ENCODE data around the gene GRAP2.
"Not testable (repeated sequence)": the region's sequence is repeated elsewhere in the genome, so short reads cannot be mapped to it uniquely, and the experiment has no call there.

Gene GRAP2

DNA sequence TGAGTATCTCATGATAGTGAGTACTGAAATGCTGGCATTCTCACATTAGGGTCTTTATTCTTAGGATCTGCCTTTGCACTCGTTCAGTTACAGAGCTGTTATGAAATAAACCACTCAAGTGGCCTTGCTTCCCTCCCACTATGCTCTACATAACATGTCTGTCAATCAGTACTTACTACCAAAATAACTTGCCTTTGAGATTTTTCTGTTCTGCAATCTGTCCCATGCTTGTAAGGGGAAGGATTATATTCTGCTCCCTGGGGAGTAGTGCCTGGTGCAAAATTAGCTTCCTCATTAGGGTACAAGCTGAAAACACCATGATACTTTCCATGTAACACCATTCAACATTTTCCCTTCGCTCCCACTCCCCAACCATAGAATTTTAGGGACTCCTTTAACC, 1.9 kb upstream of the GRAP2 start:
- DNase-seq, result no peak

DNA sequence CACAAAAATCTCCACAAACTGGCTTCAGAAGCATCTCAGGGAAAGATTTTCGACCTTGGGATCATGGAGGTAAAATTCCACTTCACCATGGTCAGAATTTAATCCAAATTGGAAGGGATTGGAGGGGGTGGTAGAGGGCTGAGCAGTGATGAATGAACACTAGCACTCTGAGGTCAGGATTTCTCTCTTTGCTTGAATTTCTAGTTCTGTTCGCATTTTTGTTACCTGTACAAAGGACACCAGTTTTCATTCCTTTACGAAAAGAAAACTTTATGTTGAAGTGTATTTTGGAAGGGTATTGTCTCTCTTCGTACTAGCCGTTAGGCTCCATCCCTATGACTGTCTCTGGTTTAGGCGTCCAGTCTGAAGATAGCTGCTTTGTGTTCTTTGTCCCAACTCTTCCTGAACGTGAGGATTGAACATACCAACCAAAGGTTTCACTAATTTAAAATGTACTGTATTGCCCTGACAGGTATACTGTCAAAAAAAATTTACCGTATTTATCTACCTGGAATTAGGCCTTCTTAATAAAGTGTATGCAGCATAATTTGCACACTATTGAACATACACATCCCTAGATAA, 772 bp downstream of the GRAP2 start:
- no peak for DNase-seq

DNA sequence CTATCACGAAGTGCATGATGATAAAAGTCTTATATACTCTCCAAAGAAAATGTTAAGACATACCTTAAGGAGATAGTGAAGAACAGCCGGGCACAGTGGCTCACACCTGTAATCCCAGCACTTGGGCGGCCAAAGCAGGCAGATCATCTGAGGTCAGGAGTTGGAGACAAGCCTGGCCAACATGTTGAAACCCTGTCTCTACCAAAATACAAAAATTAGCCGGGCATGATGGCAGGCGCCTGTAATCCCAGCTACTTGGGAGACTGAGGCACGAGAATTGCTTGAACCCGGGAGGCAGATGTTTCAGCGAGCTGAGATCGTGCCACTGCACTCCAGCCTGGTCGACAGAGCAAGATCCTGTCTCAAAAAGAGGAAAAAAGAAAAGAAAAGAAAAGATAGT, 3.1 kb downstream of the GRAP2 start:
- not testable (repeated sequence) for DNase-seq

DNA sequence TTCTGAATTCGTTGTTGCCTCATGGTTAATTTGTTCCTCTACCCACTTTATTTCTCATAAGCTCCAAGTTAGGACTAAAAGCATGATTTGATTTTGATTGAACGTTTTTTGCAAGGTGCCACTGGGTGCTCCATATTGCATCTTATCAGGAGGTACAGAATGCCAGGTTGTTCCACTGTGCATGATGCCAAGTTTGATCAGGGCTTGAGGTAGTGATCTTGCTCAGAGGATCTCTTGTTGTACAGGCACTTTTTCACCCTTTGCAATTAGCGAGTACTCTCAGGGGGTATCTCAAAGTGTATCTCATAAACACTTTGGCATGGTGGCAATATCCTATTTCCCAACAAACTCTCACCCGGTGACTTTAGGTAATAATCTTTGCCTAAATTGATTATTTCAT, 4.0 kb downstream of the GRAP2 start:
- DNase-seq, result no peak

DNA sequence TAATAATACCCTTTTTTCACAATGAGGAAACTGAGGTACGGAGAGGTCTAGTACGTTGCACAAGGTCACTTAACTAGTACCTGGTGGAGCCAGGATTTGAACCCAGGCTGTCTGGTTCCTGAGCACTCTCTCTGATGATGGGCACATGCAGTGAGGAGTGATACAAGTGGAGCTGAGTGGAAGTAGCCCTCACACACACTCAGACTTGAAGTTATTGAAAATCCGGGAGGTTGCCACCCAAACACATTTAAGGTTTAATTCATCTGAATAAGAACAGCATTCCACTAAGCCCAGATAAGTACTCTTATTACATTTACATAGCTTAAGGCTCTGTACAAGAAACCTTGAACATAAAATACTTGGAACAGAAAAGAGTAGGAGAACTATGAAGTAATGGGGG, 4.8 kb downstream of the GRAP2 start:
- DNase-seq, result no peak

DNA sequence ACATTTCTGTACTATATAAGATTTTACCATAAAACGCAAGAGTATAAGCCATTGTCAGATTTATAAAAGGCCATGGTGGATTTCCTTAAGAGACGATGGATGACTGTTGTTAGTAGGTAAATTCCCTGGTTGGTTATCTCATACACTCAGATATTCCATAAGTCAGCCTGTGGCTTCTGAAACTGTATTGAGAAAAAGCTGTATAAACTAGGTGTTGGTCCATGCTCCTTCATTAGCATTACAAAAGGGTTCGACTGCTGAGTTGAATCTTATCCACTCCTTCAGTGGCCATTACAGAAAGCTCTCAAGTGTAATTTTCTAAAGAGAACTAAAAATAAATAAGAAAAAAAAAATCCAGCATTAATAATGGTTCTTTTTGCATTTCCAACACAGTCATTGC, 5.3 kb downstream of the GRAP2 start:
- DNase-seq, result no peak

DNA sequence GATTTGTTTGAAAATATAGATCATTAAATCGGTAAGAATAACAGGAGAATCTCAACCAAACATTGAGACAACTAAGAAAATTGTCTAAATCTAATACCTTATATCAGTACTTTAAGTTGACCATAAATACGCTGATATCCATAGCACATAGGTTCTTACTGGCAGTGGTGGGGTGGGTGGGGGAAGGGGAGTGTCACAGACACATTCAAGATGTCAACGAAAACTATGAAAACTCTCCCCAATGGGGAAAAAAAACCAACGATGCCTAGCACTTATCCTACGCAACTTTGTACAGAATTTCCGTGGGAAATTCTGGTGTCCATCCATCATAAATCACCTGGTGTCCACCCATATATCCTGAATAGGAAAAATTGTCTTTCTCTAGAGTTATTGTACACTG, 6.2 kb downstream of the GRAP2 start:
- no peak for DNase-seq

DNA sequence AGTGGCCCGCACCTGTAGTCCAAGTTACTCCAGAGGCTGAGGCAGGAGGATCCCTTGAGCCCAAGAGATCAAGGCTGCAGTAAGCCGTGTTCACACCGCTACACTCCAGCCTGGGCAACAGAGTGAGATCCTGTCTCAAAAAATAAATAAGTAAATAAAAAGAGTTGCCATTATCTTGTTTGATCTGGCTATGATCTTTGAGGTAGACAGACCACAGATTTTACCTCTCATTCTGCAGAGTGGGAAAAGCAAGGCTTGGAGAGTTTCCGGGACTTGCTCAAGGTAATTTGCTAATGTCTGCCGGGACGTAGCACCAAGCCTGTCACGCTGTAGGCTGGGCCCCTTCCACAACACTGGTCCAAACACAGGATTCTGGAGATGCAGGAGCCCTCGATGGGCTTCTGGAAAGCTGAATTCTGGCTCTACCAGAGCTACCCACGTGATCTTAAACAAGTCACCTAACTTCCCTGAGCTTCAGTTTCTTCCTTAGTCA, 6.8 kb downstream of the GRAP2 start:
- DNase-seq, result no peak

DNA sequence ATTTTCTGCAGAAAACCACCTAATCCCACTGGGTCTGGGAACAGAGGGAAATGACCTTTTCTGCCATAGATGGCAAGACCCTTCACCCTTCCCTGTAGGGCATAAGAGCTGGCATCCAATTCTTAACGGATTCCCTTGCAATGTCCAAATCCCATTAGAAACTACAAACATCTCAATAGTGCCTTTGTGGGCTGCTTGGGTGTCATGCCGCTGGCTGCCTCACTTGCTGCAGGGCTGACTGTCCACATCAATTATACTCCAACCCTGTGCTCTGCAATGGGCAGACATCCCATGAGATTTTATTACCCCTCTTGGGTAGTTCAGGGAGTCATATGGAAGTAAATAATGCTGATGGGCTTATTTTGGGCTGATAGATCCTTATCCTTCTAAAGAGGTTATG, 7.3 kb downstream of the GRAP2 start:
- no peak for DNase-seq

DNA sequence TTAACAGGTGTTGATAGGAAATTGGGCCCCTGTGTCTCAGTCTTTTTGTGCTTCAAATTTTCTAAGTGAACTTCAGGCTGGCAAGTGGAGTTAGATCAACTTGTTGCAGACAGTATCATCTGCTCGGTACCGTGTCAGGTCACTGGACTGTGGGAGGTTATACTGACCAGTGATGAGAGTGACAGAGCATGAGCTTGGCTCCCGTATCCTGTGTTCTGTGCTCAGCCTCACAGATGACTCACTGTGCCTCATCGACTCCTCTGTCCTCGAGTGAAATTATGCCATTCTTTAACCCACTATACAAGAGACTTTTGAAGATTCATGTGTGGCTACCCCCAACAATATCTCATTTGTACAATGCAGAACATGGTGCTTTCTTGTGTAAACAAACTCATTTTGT, 7.9 kb downstream of the GRAP2 start:
- no peak for DNase-seq

DNA sequence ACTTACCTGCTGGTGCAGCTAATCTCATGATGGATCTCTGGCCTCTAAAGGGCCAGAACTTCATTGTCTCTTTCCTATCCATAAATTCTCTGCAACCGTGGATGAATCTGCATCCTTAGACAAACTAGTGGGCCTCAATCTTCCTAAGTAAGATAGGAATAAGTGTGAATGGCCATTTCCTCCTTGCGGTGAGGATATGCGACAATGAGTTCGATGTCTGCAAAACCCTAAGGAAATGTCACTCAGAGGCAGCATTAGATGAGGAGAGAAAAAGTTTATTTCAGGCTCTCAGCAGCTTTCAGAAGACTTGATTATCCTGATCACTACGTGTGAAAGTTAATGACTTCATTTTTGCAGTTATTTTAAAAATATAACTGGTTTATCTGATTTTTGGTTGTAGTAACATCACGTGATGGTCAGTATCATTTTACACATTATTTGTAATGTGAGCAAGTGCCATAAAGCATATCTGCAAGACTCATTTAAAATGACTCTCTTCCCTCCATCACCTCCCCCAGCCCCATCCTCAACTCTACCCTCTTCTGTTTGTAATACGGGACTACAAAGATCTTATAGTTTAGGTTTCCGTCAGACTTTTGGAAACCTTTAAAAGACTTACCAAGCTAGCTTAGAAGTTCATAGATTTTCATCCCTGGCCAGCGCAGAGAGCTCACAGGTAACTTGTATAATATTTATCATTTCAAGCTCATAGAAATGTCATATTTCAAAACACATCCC, 10.2 kb downstream of the GRAP2 start:
- DNase-seq, result no peak

DNA sequence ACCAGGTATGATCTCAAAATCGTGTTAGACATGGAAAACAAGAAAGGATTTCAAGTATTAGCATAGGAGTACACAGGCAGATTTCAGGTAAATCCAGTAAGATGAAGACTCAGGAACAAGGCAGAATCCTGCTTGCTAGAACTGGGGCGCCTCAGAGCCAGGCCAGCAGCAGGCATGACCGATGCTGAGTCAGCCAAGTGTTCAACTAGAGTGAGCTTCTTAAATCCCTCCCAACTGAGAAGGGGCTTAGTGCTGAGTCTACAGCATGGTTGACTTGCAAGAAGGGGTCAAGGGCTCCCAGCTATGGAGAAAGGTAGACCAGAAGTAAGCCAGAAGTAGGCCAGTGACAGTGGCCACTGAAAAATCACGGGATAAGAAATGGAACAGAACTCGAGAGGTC, 12.4 kb downstream of the GRAP2 start:
- DNase-seq, result no peak

DNA sequence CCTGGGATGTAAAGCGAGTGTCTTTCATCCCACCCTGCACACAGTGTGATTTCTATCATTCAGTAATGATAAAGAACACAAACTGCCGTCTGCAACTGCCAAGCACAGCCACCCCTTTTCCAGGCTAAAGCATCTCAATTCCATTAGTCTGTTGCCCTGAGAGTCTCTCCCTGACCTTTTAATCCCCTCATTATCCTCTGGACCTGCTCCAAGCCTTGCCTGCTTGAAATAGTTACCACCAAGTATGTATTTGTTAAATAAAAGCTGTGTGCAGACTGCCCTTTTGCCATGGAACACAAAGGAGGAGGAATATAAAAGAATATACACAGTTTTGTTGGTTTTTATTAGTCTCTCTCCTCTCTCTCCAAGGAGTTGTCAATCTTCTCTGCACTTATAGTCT, 13.0 kb downstream of the GRAP2 start:
- DNase-seq, result no peak

DNA sequence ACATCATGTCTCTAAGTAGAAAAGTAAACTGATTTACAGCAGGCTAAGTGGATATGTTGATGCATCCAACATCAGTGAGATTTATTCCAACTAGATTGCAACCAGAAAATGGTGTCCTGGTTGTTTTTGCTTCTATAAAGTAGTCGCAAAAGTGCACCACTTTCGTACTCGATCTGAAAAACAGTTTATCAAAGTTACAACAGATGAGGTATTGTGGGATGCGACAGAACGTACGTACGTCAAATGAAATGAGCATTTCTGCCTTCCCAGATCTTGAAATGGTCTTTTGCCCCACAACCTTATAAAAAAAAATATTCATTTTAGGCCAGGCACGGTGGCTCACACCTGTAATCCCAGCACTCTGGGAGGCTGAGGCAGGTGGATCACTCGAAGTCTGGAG, 13.7 kb downstream of the GRAP2 start:
- DNase-seq, result no peak

DNA sequence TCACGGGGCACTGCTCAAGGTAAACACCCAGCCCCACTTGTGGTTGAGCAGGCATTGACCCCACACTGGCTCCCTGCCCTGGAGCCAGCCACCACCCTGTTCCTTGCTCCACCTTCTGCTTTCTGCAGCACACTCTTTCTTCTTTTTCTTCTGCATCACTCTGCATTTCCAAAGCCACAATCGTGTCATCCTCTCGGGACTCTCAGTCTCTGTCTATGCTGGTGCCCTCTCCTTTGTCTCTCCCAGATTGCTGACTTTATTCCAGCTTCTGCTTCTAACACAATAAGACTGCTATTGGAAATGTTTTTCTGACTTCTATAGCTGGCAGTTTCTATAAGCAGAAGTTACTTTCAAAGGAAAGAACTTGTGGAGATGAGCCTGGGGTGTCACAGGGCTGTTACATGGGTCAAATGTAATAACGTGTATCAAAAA, 14.4 kb downstream of the GRAP2 start:
- no peak for DNase-seq

DNA sequence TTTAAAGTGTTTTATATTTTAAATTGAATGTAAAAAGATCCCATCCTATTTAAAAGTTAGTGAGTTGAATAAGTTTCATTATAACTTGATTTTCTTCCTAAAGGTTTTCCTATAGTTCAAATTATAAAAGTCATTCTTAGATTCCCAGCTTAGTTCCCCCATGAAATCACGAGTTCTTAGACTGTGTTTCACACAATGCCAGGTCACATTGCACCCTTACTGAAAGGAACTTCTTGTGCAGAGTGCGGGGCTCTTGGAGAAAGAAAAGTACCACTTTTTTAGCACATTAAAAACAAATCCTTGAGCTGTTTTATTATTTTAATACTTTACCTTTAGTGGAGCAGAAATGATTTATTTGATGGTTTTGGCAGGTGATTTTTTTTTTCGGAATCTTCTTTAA, 15.6 kb downstream of the GRAP2 start:
- DNase-seq, result no peak

DNA sequence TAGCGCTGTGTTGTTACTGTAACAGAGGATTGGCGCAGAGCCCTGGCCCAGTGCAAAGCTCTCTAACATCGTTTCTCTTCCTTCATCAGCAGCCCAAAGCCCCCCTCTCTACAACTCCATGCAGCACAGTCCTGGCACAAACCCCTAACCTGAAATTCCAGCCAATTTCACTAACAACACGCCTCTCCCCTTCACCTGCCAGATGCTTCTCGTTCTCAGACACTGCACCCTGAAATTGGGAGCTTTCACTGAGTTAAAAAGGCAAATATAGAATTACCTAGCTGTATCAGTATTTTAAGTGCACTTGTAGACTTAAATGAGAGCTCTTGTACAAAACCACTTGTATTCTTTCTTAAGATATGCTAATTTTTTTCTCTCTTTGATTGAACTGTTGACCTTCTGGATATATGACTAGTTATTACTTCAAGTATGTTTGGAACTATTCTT, 16.3 kb downstream of the GRAP2 start:
- DNase-seq, result no peak

DNA sequence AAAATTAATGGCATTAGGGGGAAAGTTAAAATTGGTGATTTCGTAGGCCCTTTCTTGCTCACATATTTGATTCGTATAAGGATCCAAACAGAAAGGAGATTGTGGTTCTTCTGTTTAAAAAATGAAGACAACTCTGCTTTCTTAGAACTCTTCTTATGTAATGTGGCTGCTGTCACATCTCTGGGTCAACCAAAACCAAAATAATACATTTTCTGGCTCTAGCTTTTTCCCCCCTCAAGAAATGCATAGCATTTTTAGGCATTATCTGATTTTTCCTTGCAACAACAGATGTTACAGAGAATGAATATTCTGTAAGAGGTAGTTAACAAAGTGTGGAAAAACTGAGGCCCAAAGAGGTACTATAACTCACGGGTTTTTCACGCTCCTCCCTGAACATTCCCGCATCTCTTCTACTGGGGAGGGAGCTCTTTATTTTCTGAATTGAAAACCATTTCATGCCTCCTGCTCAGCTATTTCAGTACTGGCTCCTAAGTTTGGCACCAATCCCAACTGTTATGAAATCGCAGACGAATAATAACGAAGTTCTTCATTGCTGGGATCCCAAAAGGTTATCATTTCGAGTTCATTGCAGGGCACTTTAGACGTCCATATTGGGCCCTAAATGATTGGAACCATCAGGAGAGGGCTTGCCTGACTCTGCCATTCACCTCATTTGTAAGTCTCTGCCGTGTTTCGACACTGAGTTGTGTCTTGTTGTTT, 17.1 kb downstream of the GRAP2 start:
- DNase-seq, result no peak

DNA sequence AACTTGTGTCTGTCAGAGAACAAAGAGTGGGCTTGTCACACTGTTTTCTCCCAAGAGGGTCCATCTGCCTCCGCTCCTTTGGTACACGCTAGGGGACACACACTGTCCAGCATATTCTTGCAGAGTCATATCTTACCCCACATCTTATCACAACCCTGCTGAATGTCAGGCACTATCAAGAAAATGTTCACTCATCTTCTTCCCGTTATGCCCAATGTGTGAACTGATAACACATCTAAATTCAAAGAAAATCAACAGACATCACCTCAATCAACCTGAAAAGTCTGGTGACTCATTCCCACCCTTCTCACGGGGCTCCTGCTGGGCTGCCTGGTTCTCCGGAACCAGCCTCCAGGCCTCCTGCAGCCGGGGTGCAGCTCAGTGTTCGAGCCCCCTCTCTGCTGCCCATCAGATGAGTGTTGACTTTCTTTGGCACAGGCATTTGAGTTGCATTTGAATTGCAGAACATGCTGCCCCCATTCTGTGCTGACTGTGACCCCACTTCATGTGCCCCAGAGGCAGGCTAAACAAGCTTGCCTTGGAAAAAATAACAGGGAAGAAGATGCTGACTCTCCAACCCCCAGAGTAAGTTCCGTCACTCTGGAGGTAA, 19.4 kb downstream of the GRAP2 start:
- no peak for DNase-seq

DNA sequence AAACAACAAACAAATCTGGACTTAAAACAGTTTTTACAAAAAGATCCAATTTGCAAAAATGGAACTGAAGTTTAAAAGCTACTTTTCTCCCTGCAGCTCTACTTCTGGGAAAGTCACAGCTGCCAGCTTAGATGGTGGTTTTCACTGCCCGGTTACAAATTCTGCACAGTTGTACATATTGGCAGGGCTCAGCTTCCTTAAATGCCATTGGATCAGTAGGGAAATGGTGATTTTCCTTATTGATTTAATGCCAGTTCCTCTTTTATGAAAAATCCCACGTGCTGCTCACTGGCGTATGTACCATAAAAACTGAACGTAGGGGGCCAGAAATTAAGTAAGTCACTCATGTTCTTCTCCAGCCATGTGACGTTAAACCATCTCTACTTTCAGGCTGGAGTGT, 22.8 kb downstream of the GRAP2 start:
- no peak for DNase-seq

DNA sequence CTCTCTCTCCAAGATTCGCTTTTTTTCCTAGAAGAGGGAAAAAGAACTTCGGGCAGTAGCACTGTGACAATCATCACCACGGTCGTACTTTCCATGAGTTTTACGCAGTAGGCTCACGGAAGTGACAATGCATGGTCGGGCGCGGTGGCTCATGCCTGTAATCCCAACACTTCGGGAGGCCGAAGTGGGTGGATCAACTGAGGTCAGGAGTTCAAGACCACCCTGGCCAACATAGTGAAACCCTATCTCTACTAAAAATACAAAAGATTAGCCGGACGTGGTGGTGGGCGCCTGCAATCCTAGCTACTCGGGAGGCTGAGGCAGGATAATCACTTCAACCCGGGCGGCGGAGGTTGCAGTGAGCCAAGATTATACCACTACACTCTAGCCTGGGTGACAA, 23.4 kb downstream of the GRAP2 start:
- no peak for DNase-seq

DNA sequence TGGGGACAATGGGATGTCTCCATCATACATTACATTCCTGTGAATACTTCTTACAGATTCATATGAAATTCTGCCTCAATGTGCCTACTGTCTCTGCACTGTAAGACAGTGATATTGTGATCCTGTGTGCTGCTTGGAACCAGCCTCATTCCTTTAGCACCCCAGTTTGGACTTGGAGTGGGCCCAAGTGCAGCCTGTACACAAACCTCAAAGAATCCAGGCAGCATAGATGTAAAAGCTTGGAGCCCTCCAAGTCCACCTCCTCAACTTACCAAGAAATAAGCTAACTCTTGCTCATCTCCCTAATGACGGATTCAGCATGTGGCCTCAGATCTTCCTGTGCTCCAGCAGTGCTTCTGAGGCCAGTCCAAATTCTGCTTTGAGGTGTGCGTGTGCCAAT, 24.4 kb downstream of the GRAP2 start:
- no peak for DNase-seq

DNA sequence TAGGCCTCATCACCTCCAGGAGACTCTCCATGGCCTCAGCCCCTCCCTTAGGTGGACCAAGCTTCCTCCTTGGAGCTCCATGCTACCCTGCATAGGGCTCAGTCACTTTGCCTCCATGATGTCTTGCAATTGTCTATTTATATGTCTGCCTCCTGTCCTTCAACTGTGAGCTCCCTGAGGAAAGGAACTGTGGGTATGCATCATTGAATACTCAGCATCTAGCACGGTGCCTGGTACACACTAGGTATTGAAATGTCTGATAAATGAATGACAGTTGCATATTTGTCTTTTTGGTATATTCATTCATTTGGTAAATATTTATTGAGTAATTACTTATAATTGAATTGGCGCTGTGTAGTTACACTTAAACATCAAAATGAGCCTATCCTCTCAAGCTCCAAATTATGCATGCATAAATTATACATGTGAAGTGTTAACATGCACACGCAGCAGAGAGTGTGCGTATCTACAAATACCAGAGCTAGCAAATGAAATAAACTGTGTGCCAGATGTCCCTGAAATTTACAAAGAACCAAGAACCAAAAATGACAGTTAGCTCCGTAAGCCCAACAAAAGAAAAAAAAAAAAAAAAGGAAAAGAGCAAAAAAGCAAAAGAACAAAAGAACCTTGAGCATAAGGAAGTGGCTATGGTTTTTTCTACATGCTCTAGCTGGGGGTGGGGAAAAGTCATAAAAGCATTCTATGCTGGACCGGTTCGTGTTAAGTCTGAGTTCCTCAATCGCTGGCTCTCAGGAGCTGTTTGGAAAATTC, 25.2 kb downstream of the GRAP2 start:
- DNase-seq, result no peak

Measured in SHP77 (cell line).